HG03060 (cell line): ENCODE data around the gene RECQL.

ENCODE experiments used
- ATAC-seq: cut with Tn5 transposase; IDR thresholded peaks from one replicate; pipeline ENCODE4 v1.9.1; 2021; ENCODE audit warnings: low read depth, moderate number of reproducible peaks; ENCODE audit not compliant: unreplicated experiment

The RECQL gene, protein sequence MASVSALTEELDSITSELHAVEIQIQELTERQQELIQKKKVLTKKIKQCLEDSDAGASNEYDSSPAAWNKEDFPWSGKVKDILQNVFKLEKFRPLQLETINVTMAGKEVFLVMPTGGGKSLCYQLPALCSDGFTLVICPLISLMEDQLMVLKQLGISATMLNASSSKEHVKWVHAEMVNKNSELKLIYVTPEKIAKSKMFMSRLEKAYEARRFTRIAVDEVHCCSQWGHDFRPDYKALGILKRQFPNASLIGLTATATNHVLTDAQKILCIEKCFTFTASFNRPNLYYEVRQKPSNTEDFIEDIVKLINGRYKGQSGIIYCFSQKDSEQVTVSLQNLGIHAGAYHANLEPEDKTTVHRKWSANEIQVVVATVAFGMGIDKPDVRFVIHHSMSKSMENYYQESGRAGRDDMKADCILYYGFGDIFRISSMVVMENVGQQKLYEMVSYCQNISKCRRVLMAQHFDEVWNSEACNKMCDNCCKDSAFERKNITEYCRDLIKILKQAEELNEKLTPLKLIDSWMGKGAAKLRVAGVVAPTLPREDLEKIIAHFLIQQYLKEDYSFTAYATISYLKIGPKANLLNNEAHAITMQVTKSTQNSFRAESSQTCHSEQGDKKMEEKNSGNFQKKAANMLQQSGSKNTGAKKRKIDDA

DNA sequence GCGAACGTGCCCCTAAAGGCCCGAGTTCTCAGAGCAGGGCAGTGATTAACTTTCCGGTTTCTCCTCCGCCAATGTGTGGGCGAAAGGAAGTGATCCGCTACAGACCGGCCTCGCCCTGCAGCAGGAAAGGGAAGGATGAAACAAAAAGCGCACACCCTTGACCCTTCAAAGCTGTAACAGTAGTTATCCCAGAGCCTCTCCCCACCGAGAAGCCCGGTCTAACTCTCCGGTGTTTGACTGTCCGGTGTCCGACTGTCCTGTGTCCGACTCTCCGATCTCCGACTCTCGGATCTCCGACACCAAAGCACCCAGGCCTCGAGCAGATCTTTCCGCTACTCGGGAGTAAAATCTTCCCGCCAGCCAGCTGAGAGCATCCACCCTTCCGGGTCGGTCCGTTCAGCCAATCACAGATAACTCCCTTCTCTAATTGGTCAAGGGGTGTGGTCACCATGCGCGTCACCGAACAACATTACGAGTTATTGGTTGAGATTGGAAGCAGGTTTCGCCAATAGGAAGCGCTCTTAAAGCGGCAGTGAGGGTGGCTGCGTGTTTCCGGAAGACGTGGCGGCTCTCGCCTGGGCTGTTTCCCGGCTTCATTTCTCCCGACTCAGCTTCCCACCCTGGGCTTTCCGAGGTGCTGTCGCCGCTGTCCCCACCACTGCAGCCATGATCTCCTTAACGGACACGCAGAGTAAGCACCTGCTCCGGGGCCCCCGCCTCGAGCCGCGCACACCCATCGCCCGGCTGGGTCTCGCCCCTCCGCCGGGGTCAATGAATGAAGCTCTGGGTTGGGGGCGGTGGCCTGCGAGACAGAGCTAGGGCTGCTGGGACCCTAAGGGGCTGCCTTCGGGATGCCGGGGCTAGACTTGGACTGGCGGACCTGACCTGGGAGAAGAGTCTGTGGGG lies at the start of gene RECQL, which contains the start of gene GOLT1B:
TSS of gene RECQL (minus strand) at position 378 of the 906 bp plus-strand sequence. CDS start 2,065 bp downstream, outside the sequence.
TSS of gene GOLT1B (plus strand) at position 532 of the 906 bp plus-strand sequence. CDS start at position 667, 135 bp downstream.
- peak; percentile 98 for ATAC-seq

DNA sequence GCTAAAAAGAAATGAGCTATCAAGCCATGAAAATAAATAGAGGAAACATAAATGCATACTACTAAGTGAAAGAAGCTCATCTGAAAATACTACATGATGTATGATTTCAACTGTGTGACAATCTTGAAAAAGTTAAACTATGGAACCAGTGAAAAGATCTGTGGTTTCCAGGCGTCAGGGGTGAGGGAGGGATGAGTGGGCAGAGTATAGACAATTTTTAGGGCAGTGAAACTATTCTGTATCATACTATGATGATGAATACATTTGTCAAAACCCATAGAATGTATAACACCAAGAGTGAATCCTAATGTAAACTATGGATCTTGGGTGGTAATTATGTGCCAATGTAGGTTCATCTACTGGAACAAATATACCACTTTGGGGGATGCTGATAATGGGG lies 46.0 kb upstream of the RECQL start:
- no peak for ATAC-seq

DNA sequence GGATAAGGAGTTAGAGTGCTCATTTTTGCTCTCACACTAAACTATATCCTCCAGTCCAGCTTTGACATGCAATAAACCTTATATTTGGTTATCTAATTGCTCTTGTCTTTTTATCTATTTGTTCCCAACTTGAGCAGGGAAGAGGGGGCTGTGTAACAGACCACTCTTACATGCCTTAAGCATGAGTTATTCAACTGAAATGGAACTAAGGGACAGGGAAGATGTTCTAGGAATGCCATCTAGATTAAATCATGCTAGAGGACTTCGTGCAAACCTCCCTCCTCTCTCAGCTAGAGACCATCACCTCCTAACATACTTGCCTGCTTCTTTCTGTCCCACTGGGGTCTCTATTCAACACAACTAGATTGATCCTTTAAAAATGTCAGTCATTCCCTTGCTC lies 45.3 kb upstream of the RECQL start:
- ATAC-seq = no peak

DNA sequence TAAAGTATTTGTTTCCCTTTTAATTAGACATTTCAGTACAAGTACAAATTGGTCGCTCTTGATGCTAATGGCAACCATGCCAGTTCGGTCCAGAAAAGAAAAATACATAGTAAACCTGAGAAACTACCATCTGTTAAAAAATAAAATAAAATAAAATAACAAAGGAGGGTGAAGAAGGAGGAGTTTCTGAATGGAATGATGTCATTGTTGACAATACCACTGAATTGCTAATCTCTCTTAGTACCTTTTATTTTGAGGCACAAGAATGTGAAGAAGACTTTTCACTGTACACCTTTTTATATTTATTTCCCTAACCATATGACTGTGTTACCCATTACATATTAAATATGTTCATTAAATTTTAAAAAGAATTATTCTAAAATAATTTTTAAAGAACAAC lies 44.1 kb upstream of the RECQL start:
- no peak for ATAC-seq

DNA sequence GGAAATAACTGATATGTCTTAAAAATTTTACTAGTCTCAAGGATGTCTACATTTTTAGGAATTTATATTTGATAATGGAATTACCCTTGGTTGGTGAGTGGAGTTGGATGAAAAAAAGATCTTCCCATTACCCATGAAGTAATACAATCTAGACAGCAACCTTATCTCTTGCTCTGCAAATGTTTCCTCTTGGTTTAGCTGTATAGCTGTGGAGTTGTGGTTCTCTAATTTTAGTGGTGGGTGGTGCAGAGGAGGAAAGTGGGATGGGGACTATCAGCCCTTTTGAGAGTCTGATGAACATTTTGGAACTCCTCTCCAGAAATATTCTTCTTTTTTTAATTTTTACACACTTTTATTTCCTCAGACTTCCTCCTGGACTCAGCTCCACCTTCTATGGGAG lies 41.7 kb upstream of the RECQL start:
- no peak for ATAC-seq

DNA sequence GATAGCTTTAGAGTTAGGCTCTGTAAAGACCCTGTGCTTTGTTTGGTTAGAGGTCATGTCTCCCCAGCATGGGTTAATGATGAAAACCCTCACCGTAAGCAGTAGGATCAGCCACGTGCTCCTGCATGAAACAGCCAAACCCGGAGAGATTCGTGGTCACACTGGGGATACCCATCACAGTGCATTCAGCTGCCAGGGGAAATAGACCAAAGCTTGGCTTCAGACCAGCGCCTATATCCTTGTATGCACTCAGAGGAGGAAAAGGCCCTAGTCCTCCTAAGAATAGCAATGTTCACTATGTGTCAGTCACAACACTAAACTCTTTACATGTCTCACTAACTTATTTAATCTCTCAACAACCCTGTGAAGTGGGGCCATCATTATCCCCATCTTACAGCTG lies 41.0 kb upstream of the RECQL start:
- no peak for ATAC-seq

DNA sequence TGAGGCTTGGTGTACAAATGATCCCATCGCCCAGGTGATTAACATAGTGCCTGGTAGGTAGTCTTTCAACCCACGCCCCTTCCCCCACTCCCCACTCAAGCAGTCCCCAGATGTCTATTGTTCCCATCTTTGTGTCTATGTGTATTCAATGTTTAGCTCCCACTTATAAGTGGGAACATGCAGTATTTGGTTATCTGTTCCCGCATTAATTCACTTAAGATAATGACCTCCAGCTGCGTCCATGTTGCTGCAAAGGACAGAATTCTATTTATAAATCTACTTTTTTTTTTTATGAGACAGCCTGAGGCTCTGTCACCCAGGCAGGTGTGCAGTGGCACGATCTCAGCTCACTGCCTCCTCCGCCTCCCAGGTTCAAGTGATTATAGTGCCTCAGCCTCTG lies 40.3 kb upstream of the RECQL start:
- ATAC-seq = no peak

DNA sequence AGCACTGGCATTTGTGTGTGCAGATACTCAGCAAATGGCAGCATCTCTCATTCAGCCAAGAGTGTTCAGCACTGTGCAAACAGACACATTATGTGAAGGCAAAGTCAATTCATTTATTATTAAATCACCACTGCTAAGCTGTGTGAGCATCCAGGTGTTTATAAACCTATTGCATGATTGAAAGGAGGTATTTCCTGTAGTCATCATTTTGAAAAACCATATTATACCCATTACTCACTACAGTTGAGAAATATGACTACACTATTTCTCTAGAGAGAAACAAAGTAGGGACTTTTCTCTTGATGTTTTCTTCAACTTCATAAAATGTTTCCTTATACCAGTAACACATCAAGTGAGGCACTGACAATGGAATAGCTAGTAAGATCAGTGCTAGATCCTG lies 38.4 kb upstream of the RECQL start:
- no peak for ATAC-seq

DNA sequence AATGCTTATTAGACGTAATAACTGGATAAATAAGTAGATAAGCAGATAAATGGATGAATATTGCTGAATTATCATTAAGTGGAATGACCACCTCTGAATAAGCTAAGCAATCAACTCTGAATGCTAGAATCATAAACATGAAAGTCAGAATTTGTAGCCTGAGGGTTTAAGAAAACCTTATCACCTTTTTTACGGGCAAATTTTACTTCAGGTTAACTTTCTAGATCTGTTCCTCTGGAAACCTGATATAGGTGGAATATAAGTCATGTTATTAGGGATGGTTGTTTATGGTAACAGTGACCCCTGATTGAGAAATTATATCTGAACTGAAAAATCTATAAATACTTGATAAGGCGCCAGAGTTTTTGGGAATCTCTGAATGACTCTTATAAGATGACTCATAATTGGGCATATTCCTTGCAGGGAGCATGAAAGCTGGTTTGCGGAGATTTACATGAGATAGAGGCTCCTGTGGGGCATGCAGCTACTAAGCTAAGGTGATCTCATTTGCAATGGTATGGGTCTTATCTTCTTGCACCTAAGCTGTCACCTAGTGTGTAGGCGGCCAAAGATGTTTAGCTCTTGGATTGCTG lies 36.7 kb upstream of the RECQL start:
- no peak for ATAC-seq

DNA sequence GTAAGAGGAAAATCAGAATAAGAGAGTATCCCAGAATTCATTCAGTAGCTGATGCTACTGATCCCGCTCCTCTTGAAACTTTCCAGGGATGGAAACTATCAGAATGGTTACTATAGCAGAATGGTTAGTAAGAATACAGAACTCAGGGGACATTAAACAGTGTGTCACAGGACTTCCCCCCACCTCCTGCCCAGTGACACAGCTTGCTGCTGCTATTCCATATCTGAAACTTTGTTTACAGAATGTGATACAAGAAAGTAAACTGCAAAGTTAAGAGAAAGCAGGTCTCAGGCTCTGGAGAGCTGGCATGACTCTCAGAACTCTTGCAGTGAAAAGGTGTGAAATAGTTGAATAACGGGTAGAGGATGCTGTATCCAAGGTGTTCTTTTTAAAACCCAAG lies 28.0 kb upstream of the RECQL start:
- no peak for ATAC-seq

DNA sequence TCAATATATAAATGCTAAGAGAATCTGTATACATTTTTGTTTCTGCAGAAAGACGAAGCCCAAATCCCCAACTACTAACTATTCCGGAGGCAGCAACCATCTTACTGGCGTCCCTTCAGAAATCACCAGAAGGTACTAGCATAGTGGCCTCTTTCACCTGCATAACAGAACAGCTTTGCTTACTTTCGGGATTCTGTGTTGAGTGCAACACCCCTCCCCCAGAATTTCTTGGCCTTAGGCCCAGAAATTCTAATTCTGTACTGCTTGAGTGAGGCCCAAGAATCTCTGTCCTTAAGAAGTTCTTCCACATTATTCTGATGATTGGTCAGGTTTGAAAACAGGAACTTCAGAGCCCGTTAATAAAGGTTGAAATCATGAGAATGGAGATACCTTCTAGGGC lies 27.5 kb upstream of the RECQL start:
- ATAC-seq = no peak

DNA sequence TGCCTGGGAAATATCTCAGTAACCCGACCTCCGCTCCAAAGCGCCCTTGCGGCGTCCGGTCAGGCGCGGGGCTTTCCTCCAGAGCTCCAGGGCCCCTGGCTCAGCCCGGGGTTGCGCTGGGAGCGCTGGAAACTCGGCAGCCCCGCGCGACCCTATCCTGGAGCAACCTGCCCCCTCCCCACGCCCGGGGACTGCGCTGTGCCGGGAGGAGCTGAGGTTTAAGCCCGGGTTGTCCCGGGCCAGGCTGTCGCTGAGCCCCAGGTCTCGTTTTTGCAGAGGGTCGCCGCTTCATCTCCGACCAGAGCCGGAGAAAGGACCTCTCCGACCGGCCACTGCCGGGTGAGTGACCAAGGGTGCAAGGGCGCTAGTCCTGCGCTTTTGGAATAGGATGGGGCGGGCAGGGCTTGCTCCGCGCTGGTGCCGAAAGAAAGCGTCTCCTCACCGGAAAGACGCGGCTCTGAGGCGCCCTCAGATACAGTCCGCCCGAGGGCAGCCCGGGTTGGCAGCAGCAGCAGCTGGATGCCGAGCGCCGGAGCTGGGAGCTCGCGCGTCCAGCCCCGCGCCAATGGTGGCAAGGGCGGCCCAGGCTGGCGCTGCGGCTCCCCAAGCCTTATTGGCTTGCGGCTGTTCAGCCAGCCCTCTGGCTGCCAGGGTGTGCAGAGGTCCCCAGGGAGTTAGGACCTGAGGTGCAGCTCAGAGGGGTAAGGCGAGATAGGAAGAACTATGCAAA lies 26.2 kb upstream of the RECQL start:
- peak; percentile 97 for ATAC-seq

DNA sequence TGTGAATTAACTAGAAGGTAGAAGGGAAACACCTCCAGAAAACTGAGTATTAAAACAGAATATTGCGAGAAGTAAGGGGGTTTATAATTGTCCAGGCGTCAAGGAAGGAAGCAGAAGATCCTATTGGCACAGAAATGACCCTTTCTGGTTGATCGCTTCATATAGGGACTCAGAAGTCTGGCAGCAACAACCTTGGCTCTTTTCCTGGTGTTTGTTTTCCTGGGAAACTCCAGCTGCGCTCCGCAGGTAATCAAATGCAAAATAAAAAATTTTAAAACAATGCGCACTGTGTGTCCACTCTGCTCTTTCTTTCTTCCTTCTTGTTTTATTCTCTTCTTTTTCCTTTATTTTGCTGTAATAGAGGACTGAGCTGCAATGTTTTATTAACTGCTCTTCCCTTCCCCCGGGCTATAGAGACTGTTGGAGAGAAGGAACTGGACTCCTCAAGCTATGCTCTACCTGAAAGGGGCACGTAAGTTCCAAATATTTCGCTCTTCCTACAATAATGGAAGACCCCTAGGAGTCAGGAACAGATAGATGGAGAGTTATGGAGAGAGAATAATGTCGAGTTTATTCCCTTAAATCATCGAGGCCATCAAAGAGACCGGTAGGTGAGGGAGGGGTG lies 25.4 kb upstream of the RECQL start:
- ATAC-seq = no peak

DNA sequence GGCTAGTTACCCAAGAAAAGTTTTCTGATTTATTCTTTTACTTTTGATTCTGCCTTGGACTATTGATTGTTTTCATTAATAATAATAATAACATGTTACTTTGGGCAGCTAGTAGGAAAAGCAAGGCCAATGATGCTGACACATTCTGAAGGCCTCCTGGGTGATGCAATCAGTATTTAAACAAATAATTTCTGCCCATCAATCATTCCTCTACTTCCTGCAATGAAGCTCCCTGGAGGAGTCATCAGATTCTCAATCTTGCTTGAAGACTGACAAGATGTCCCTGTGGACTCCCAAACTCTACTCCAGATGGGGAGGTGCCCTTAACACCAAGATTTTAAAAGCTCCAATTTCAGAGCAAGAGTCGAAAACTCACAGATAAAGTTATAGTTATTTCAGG lies 24.6 kb upstream of the RECQL start, which contains the start of gene SPX:
TSS of gene SPX (plus strand) at position 244 of the 400 bp plus-strand sequence. CDS start 177 bp downstream, outside the sequence.
- ATAC-seq = no peak

DNA sequence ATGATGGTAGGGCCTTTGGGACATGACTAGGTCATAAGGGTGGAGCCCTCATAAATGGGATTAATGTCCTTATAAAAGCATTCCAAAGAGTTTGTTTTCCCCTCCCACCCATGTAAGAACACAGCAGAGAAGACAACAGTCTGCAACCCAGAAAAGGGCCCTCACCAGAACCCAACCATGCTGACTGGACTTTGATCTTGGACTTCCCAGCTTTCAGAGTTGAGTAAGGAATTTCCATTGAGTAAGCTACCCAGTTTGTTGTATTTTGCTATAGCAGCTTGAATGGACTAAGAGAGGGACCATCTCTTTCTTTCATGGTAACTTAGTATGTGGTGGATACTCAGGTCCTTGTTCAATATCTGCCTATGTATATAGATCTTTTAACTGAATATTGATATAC lies 21.7 kb upstream of the RECQL start:
- ATAC-seq = no peak

DNA sequence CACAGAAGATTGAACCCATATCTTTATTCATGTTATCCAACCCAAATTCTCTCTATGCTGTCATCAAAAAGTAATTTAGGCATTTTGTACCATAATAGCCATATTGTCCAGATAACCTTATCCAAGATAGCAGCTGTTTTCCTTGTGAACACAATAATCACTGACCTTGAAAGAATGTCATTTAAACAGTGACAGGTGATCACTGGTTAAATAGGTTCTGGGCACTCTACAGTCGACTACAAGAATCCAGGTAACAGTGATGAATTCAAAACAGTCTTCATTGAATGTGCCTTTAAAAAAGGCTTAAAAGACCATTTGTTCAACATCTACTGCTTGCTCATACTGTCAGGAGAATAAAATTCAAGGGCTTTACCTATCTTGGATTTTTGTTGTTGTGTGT lies 20.1 kb upstream of the RECQL start:
- no peak for ATAC-seq

DNA sequence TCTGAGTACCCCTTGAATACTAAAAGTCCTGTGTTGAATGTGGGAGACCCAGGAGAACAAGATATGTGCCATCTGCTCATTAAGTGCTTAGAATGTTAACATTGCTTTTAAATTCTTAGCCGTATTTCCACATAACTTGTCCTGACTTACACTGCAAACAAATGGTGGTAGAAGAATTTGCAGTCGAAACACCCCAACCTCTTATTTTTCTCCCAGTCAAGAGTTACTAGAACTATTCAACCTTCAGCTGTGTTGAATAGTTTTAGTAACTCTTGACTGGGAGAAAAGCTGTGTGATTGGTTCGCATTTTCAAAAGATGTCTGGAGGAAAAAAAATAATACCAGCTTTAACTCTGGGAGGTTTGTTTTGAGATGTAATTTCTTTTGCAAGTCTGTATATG lies 17.0 kb upstream of the RECQL start:
- no peak for ATAC-seq

DNA sequence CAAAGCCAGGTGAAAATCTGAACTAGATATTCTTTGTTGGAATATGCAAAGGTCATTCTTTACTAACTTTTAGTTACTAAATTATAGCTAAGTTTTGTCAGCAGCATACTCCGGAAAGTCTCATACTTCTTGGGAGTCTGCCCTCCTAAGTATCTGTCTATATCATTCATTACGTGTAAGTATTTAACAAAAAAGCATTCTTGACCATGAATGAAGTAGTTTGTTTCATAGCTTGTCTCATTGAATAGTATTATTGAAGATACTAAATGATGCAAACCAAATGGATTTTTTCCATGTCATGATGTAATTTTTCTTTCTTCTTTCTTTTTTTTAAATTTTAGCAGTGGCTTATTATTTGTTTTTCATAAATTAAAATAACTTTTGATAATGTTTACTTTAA lies 14.8 kb upstream of the RECQL start:
- no peak for ATAC-seq

DNA sequence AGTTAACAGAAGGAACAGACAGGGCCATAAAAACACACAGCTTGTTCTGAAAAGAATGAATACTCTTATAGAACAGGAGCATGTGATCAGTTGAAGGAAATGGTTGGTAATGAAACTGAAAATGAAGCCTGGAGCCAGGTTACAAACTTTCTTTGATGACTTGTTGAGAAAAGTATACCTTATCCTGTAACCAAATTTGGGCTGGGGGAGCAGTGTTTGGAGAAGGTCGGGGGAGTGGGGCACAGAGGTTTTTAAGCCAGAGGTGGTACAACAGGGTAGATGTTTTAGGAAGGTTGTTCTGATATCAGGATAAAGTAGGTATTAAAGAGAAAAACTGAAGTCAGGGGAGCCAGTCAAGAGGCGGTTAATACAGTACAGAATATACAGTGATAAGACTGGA lies 8.3 kb upstream of the RECQL start:
- peak; percentile 90 for ATAC-seq
